Peyer's patch (tissue), 4 donors: ENCODE measurements around the gene ATF2.

Experiments
- CTCF ChIP-seq, 6 experiments: fragments of 450-650 bp in 4 of 6; fragments of 200-600 bp in 2 of 6; sonication (generic) in 1 of 6; IDR thresholded peaks; one replicate each; pipeline ENCODE4 v1.5.1; 2017 to 2019; ENCODE audit warnings: antibody characterized with exemption in 6 of 6, mild to moderate bottlenecking in 3 of 6, moderate library complexity in 1 of 6
- POLR2A ChIP-seq, 2 donors: fragments of 450-650 bp; IDR thresholded peaks; one replicate each; pipeline ENCODE4 v1.5.1; 2017; ENCODE audit warnings: antibody characterized with exemption in 2 of 2, mild to moderate bottlenecking in 2 of 2, moderate library complexity in 2 of 2

- TF ChIP-seq CTCF (IDR thresholded peaks at IDR 0.05) (no peak), POLR2A (IDR thresholded peaks at IDR 0.05) (no peak)
Observed at GRCh38 chr2:175136334-175137215, 31.4 kb downstream of the ATF2 start.
